Neural cell (in vitro differentiated cells): ENCODE measurements around the gene TLE2. TPM values are rescaled to one million over a fixed set of nuclear protein-coding genes. Genes with fewer than 3 reads are reported as not detected.

Source experiments
- polyA plus RNA-seq: library from polyadenylated mRNA; depleted of rRNA; stranded (reverse); fragments of >200 nt; gene quantifications from 2 replicates; pipeline ENCODE4 v1.2.3, GENCODE V29; 2014

Gene TLE2
- polyA plus RNA-seq, 1 donor from 2014 or later = 7.0 TPM

Other genes starting within 250 kb of the TLE2 start
- 80.6 and 93.4 TPM in 2 replicates for gene SGTA, start 246.0 kb downstream of the TLE2 start, polyA plus RNA-seq
- 102 and 113 TPM in 2 replicates for gene THOP1, start 243.8 kb downstream of the TLE2 start, polyA plus RNA-seq
- 22.5 and 24.0 TPM in 2 replicates for gene ZNF554, start 209.4 kb downstream of the TLE2 start, polyA plus RNA-seq
- 6.5 and 8.6 TPM in 2 replicates for gene ZNF555, start 187.8 kb downstream of the TLE2 start, polyA plus RNA-seq
- 0.14 and 0.28 TPM in 2 replicates for gene ZNF556, start 161.9 kb downstream of the TLE2 start, polyA plus RNA-seq
- gene ZNF57, start 128.4 kb downstream of the TLE2 start, polyA plus RNA-seq = 3.0 and 5.8 TPM in 2 replicates
- gene ZNF77, start 84.3 kb downstream of the TLE2 start, polyA plus RNA-seq = 10.2 and 13.0 TPM in 2 replicates
- 4.0 and 5.7 TPM in 2 replicates for gene TLE6, start 51.7 kb downstream of the TLE2 start, polyA plus RNA-seq
- gene TLE5, start 33.2 kb upstream of the TLE2 start, polyA plus RNA-seq = 153 and 177 TPM in 2 replicates
- gene GNA11, start 65.1 kb upstream of the TLE2 start, polyA plus RNA-seq = 28.3 and 30.4 TPM in 2 replicates
- not detected in 2 replicates for gene GNA15, start 106.8 kb upstream of the TLE2 start, polyA plus RNA-seq
- not detected in 2 replicates for gene S1PR4, start 149.5 kb upstream of the TLE2 start, polyA plus RNA-seq
- 21.1 and 23.5 TPM in 2 replicates for gene NCLN, start 156.7 kb upstream of the TLE2 start, polyA plus RNA-seq
- gene CELF5, start 195.4 kb upstream of the TLE2 start, polyA plus RNA-seq = 130 and 147 TPM in 2 replicates